HepG2 (cell line): ENCODE measurements around the gene ZNF79. TPM values are rescaled to one million over a fixed set of nuclear protein-coding genes. Genes with fewer than 3 reads are reported as not detected.
A peak's percentile ranks its signal among the peaks of the same experiment; 100 is the strongest.

Experiments used
- CEBPG ChIP-seq: IDR thresholded peaks from 2 replicates; pipeline ENCODE4 v1.6.1; 2016
- HNRNPLL ChIP-seq: fragments of 200-400 bp; formaldehyde crosslinking; IDR thresholded peaks from 2 replicates; pipeline ENCODE4 v1.6.1; 2017; ENCODE audit warnings: mild to moderate bottlenecking, low read depth, low read length; ENCODE audit not compliant: poor library complexity, severe bottlenecking
- NPAS2 ChIP-seq: sonication (generic); formaldehyde crosslinking; IDR thresholded peaks from 2 replicates; pipeline ENCODE4 v1.8.0; 2022; ENCODE audit warnings: mild to moderate bottlenecking, missing genetic modification reagents, borderline replicate concordance
- NR3C1 ChIP-seq: sonication (generic); formaldehyde crosslinking; IDR thresholded peaks from 2 replicates; pipeline ENCODE4 v1.4.0; 2020; ENCODE audit warnings: missing genetic modification reagents
- PHF8 ChIP-seq: sonication (generic); formaldehyde crosslinking; IDR thresholded peaks from 2 replicates; pipeline ENCODE4 v1.5.0; 2020; ENCODE audit warnings: missing genetic modification reagents
- U2AF2 ChIP-seq: fragments of 200-400 bp; formaldehyde crosslinking; IDR thresholded peaks from 2 replicates; pipeline ENCODE4 v1.6.1; 2017; ENCODE audit warnings: low read depth, mild to moderate bottlenecking, low read length
- ZBTB20 ChIP-seq: sonication (generic); formaldehyde crosslinking; IDR thresholded peaks from 2 replicates; pipeline ENCODE4 v1.8.1; 2023; ENCODE audit warnings: missing genetic modification reagents, low read depth, mild to moderate bottlenecking, borderline replicate concordance
- ZFP36 ChIP-seq: fragments of 150-350 bp; IDR thresholded peaks from 2 replicates; pipeline ENCODE4 v1.6.1; 2018; ENCODE audit warnings: borderline replicate concordance, low read length, low read depth; ENCODE audit not compliant: partially characterized antibody
- ZNF468 ChIP-seq: sonication (generic); formaldehyde crosslinking; IDR thresholded peaks from 2 replicates; pipeline ENCODE4 v1.8.0; 2022; ENCODE audit warnings: mild to moderate bottlenecking, moderate library complexity, missing genetic modification reagents
- ZNF883 ChIP-seq: sonication (generic); formaldehyde crosslinking; IDR thresholded peaks from 2 replicates; pipeline ENCODE4 v1.5.1; 2020; ENCODE audit warnings: mild to moderate bottlenecking, missing genetic modification reagents; ENCODE audit errors: not compliant biosample characterization
- polyA plus RNA-seq, 8 experiments: library from polyadenylated mRNA; depleted of rRNA in 3 of 8; stranded (reverse) in 7 of 8; unstranded in 1 of 8; fragments of >200 nt; fragmentation: Illumina TruSeq in 4 of 8; extraction: Trizol in 4 of 8; gene quantifications; 2 replicates each; pipeline versions ENCODE4 v1.2.1 to v1.2.3, GENCODE V29; 2011 to 2016; ENCODE audit warnings: low read depth in 4 of 8, missing spikeins in 1 of 8, mixed read lengths in 1 of 8; ENCODE audit not compliant: insufficient read depth in 1 of 8
- total RNA-seq, 5 experiments: library from RNA; depleted of rRNA; stranded (reverse); fragments of >200 nt; fragmentation: Illumina TruSeq; extraction: Trizol; gene quantifications; 2 replicates each; pipeline ENCODE4 v1.2.3, GENCODE V29; 2016; ENCODE audit warnings: low read depth in 1 of 5
- TF ChIP-seq, protein P1 (sequence below): sonication (generic); formaldehyde crosslinking; IDR thresholded peaks from 2 replicates; pipeline ENCODE4 v1.8.0; 2022; ENCODE audit warnings: mild to moderate bottlenecking, missing genetic modification reagents, borderline replicate concordance
- TF ChIP-seq, protein P2 (sequence below), 2 experiments: sonication (generic) in 1 of 2; formaldehyde crosslinking in 1 of 2; IDR thresholded peaks; 2 replicates each; pipeline versions ENCODE4 v1.6.1 to v1.9.0; 2014 to 2022; ENCODE audit warnings: antibody characterized with exemption in 1 of 2, borderline replicate concordance in 1 of 2, inconsistent platforms in 1 of 2, low read depth in 1 of 2, missing genetic modification reagents in 1 of 2
- TF ChIP-seq, protein P3 (sequence below): sonication (generic); formaldehyde crosslinking; IDR thresholded peaks from 2 replicates; pipeline ENCODE4 v1.4.0; 2020; ENCODE audit warnings: mild to moderate bottlenecking, missing genetic modification reagents

The ZNF79 gene
- total and polyA plus RNA-seq, 2 of the 13 experiments (the other 11 are each of a cell fraction or from before 2014, with no cell fraction given): 3.7 to 8.1 TPM

DNA sequence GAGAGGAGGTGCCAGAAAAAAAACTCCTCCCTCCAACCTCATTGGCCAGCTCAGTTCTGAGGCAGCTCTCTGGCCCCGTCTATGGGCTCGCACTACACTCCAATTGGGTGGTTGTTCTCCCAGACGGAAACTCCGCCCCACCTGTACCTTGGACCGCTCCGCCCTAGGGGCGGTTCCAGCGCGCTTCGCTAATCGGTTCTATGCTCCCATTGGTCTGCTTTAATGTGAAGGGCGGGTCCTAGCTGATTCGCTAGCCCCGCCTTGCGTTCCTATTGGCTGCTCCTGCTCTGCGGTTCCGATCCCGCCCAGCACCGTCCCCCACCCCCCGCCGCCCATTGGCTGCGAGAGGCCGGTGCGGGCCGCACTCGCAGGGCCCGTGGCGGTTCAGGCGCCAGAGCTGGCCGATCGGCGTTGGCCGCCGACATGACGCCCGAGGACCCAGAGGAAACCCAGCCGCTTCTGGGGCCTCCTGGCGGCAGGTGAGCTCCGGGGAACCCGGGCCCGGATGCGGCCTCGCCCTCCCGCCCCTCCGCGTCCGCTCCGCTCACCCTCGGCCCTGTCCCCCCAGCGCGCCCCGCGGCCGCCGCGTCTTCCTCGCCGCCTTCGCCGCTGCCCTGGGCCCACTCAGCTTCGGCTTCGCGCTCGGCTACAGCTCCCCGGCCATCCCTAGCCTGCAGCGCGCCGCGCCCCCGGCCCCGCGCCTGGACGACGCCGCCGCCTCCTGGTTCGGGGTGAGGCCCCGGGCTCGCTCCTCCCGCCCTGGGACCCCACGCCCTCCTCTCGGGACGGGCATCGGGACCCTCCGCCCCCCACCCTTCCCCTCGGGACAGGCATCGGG, 27.2 kb upstream of the ZNF79 start, which contains the start of gene SLC2A8 (continued):
- TF ChIP-seq, protein P1, sequence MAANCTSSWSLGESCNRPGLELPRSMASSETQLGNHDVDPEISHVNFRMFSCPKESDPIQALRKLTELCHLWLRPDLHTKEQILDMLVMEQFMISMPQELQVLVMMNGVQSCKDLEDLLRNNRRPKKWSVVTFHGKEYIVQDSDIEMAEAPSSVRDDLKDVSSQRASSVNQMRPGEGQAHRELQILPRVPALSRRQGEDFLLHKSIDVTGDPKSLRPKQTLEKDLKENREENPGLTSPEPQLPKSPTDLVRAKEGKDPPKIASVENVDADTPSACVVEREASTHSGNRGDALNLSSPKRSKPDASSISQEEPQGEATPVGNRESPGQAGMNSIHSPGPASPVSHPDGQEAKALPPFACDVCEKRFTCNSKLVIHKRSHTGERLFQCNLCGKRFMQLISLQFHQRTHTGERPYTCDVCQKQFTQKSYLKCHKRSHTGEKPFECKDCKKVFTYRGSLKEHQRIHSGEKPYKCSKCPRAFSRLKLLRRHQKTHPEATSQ: no peak
- no peak for TF ChIP-seq U2AF2
- TF ChIP-seq NR3C1 (CRISPR knock-in tag): no peak
- TF ChIP-seq ZNF468 (CRISPR knock-in tag): no peak; the same call in 1 of the 2 replicates
- TF ChIP-seq HNRNPLL: peak; percentile 70
- TF ChIP-seq CEBPG (CRISPR knock-in tag): no peak
- TF ChIP-seq, protein P2, sequence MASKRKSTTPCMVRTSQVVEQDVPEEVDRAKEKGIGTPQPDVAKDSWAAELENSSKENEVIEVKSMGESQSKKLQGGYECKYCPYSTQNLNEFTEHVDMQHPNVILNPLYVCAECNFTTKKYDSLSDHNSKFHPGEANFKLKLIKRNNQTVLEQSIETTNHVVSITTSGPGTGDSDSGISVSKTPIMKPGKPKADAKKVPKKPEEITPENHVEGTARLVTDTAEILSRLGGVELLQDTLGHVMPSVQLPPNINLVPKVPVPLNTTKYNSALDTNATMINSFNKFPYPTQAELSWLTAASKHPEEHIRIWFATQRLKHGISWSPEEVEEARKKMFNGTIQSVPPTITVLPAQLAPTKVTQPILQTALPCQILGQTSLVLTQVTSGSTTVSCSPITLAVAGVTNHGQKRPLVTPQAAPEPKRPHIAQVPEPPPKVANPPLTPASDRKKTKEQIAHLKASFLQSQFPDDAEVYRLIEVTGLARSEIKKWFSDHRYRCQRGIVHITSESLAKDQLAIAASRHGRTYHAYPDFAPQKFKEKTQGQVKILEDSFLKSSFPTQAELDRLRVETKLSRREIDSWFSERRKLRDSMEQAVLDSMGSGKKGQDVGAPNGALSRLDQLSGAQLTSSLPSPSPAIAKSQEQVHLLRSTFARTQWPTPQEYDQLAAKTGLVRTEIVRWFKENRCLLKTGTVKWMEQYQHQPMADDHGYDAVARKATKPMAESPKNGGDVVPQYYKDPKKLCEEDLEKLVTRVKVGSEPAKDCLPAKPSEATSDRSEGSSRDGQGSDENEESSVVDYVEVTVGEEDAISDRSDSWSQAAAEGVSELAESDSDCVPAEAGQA (IDR thresholded peaks at IDR 0.05; ENCODE audit: low read depth): no peak
- TF ChIP-seq, protein P2 (CRISPR knock-in tag; IDR thresholded peaks at IDR 0.05; ENCODE audit: borderline replicate concordance): peak; percentile 83
- no peak for TF ChIP-seq ZBTB20 (CRISPR knock-in tag)
- TF ChIP-seq, protein P3, sequence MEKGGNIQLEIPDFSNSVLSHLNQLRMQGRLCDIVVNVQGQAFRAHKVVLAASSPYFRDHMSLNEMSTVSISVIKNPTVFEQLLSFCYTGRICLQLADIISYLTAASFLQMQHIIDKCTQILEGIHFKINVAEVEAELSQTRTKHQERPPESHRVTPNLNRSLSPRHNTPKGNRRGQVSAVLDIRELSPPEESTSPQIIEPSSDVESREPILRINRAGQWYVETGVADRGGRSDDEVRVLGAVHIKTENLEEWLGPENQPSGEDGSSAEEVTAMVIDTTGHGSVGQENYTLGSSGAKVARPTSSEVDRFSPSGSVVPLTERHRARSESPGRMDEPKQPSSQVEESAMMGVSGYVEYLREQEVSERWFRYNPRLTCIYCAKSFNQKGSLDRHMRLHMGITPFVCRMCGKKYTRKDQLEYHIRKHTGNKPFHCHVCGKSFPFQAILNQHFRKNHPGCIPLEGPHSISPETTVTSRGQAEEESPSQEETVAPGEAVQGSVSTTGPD (CRISPR knock-in tag): no peak
- TF ChIP-seq PHF8 (CRISPR knock-in tag): peak; percentile 59; the same call in 1 of the 2 replicates
- no peak for TF ChIP-seq NPAS2 (CRISPR knock-in tag)
- TF ChIP-seq ZNF883 (CRISPR knock-in tag): no peak
- no peak for TF ChIP-seq ZFP36
